ENCODE data around the gene MBNL2. TPM values are rescaled to one million over a fixed set of nuclear protein-coding genes. Genes with fewer than 3 reads are reported as not detected.

Gene MBNL2
- total and polyA plus RNA-seq, 2 experiments from 2014 or later = 0.55 to 3.2 TPM

GRCh38 chr13:97262058-97262457, 39.9 kb downstream of the MBNL2 start (continued):
- TF ChIP-seq CTCF (conservative IDR thresholded peaks at IDR 0.05; ENCODE audit: low read depth in 2 of 2) = no peak
- TF ChIP-seq CREB1 (CRISPR knock-in tag; IDR thresholded peaks at IDR 0.05; ENCODE audit: low read depth) = no peak

GRCh38 chr13:97263160-97263559, 41.0 kb downstream of the MBNL2 start:
- H3K27me3 Mint-ChIP-seq (ENCODE audit: insufficient read depth, low read depth, poor library complexity) = peaks cover 4% of the 10 kb centered on the region

GRCh38 chr13:97264663-97265062, 42.5 kb downstream of the MBNL2 start:
- no peak for DNase-seq (ENCODE audit: low spot score)
- H3K79me2 ChIP-seq (replicated peaks; ENCODE audit: insufficient read depth) = no peaks in the 10 kb centered on the region
- peaks cover 4% of the 10 kb centered on the region for H3K27me3 Mint-ChIP-seq (ENCODE audit: insufficient read depth, low read depth, poor library complexity)
- H3K9me3 Mint-ChIP-seq = no peaks in the 10 kb centered on the region
- H2AFZ ChIP-seq = no peak overlapping the region
- no peaks in the 10 kb centered on the region for H3K9me2 ChIP-seq (ENCODE audit: insufficient read depth)
- H3K36me3 Mint-ChIP-seq (ENCODE audit: low read depth) = no peaks in the 10 kb centered on the region
- TF ChIP-seq CTCF (conservative IDR thresholded peaks at IDR 0.05; ENCODE audit: low read depth in 2 of 2) (no peak), CREB1 (CRISPR knock-in tag; IDR thresholded peaks at IDR 0.05; ENCODE audit: low read depth) (no peak), EZH2phosphoT487 (IDR thresholded peaks at IDR 0.05; ENCODE audit: unreplicated experiment) (no peak), REST (IDR thresholded peaks at IDR 0.05; ENCODE audit: unreplicated experiment) (no peak), EZH2 (IDR thresholded peaks at IDR 0.05; ENCODE audit: low read depth, unreplicated experiment) (no peak), ZNF114 (CRISPR knock-in tag; IDR thresholded peaks at IDR 0.05) (no peak)
- H3K27ac ChIP-seq (ENCODE audit: low read depth) = no peak overlapping the region
- H3K4me2 ChIP-seq = no peak overlapping the region
- no peak overlapping the region for H3K4me3 ChIP-seq
- no peaks in the 10 kb centered on the region for H3K36me3 ChIP-seq (ENCODE audit: insufficient read depth)
- no peak overlapping the region for H3K27ac Mint-ChIP-seq
- H3K4me1 ChIP-seq (ENCODE audit: insufficient read depth) = peaks cover 29% of the 10 kb centered on the region
- ATAC-seq = no peak
- H3K4me1 Mint-ChIP-seq = peaks cover 58% of the 10 kb centered on the region
- H3K4me3 Mint-ChIP-seq = no peak overlapping the region
- H3F3A ChIP-seq (replicated peaks; ENCODE audit: low read depth) = no peaks in the 10 kb centered on the region
- no peaks in the 10 kb centered on the region for H3K27me3 ChIP-seq (ENCODE audit: insufficient read depth)
- no peaks in the 10 kb centered on the region for H4K20me1 ChIP-seq (replicated peaks; ENCODE audit: insufficient read depth)

More at GRCh38 chr13:97263160-97263559, 41.0 kb downstream of the MBNL2 start:
- no peak overlapping the region for H3K4me3 ChIP-seq
- Mint-ChIP-seq H3K4me3 (no peak overlapping the region), H3K9me3 (no peaks in the 10 kb centered on the region), H3K27ac (no peak overlapping the region; the same call in 1 of the 2 replicates), H3K4me1 (peaks cover 59% of the 10 kb centered on the region), H3K36me3 (ENCODE audit: low read depth) (no peaks in the 10 kb centered on the region)
- H3K4me2 ChIP-seq = no peak overlapping the region
- TF ChIP-seq CREB1 (CRISPR knock-in tag; IDR thresholded peaks at IDR 0.05; ENCODE audit: low read depth) (no peak), CTCF (conservative IDR thresholded peaks at IDR 0.05; ENCODE audit: low read depth in 2 of 2) (no peak), JUNB (IDR thresholded peaks at IDR 0.05; ENCODE audit: unreplicated experiment) (no peak)
- no peaks in the 10 kb centered on the region for H3K36me3 ChIP-seq (ENCODE audit: insufficient read depth)
- H2AFZ ChIP-seq = no peak overlapping the region
- no peaks in the 10 kb centered on the region for H4K20me1 ChIP-seq (replicated peaks; ENCODE audit: insufficient read depth)
- no peaks in the 10 kb centered on the region for H3F3A ChIP-seq (replicated peaks; ENCODE audit: low read depth)
- no peaks in the 10 kb centered on the region for H3K27me3 ChIP-seq (ENCODE audit: insufficient read depth)
- no peaks in the 10 kb centered on the region for H3K79me2 ChIP-seq (replicated peaks; ENCODE audit: insufficient read depth)
- ATAC-seq = no peak
- DNase-seq (ENCODE audit: low spot score) = no peak
- H3K9me2 ChIP-seq (ENCODE audit: insufficient read depth) = no peaks in the 10 kb centered on the region
- H3K4me1 ChIP-seq (ENCODE audit: insufficient read depth) = peaks cover 23% of the 10 kb centered on the region
- no peak overlapping the region for H3K27ac ChIP-seq (ENCODE audit: low read depth)
